ELF-1 (cell line): ENCODE measurements around the gene TRIP13.
"Not testable (repeated sequence)": the region's sequence is repeated elsewhere in the genome, so short reads cannot be mapped to it uniquely, and the experiment has no call there.

Experiments
- DNase-seq: peaks from one replicate; pipeline ENCODE4 v3.0.0-alpha.2; 2016; ENCODE audit warnings: low read depth, low spot score

Gene TRIP13

GRCh38 chr5:872301-872700 lies 20.4 kb upstream of the TRIP13 start:
- DNase-seq = no peak

GRCh38 chr5:873328-873727 lies 19.4 kb upstream of the TRIP13 start:
- DNase-seq = no peak

GRCh38 chr5:875931-876330 lies 16.8 kb upstream of the TRIP13 start:
- DNase-seq = no peak

- DNase-seq = no peak
These were observed 16.0 kb upstream of the TRIP13 start for GRCh38 chr5:876398-877365.

GRCh38 chr5:878125-878524 lies 14.6 kb upstream of the TRIP13 start:
- no peak for DNase-seq

GRCh38 chr5:878677-879076 lies 14.0 kb upstream of the TRIP13 start:
- DNase-seq = not testable (repeated sequence)

GRCh38 chr5:880816-881550 lies 11.7 kb upstream of the TRIP13 start:
- no peak for DNase-seq

GRCh38 chr5:881551-881935 lies 11.1 kb upstream of the TRIP13 start:
- DNase-seq = no peak

GRCh38 chr5:882253-883183 lies 10.2 kb upstream of the TRIP13 start:
- no peak for DNase-seq

- no peak for DNase-seq
These were observed 9.1 kb upstream of the TRIP13 start for GRCh38 chr5:883475-884181.

GRCh38 chr5:884345-885126 lies 8.1 kb upstream of the TRIP13 start:
- no peak for DNase-seq

- no peak for DNase-seq
These were observed 7.6 kb upstream of the TRIP13 start for GRCh38 chr5:885127-885442.

- DNase-seq = no peak
These were observed 7.2 kb upstream of the TRIP13 start for GRCh38 chr5:885529-885928.

GRCh38 chr5:886036-886435 lies 6.6 kb upstream of the TRIP13 start:
- no peak for DNase-seq

- no peak for DNase-seq
These were observed 5.9 kb upstream of the TRIP13 start for GRCh38 chr5:886716-887325.

GRCh38 chr5:887947-888637 lies 4.6 kb upstream of the TRIP13 start:
- no peak for DNase-seq

- no peak for DNase-seq
These were observed 4.0 kb upstream of the TRIP13 start for GRCh38 chr5:888638-889035.

- DNase-seq = no peak
These were observed 3.5 kb upstream of the TRIP13 start for GRCh38 chr5:889075-889710.
